Measurements from ENCODE around the gene DOCK4.

GRCh38 chr7:112189691-112190090 lies 16.5 kb downstream of the DOCK4 start:
- no peak for TF ChIP-seq CTCF (IDR thresholded peaks at IDR 0.05)
- TF ChIP-seq POLR2A (IDR thresholded peaks at IDR 0.05): no peak
